ENCODE data around the gene FRAT1.

DNA sequence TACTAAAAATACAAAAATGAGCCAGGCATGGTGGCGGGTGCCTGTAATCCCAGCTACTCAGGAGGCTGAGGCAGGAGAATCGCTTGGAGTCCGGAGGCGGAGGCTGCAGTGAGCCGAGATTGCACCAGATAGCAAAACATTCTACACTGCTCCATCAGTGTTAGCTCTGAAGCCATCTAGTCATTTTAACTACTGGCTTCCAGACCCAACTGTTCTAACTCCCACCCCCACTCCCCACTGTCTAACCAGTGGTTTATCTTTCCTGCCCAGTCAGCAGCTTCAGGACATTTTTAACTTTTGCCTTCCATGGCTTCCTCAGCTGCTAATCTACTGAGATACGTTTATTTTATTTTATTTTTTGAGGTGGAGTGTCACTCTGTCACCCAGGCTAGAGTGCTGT, 6.2 kb upstream of the FRAT1 start:
- TF ChIP-seq, protein P1, sequence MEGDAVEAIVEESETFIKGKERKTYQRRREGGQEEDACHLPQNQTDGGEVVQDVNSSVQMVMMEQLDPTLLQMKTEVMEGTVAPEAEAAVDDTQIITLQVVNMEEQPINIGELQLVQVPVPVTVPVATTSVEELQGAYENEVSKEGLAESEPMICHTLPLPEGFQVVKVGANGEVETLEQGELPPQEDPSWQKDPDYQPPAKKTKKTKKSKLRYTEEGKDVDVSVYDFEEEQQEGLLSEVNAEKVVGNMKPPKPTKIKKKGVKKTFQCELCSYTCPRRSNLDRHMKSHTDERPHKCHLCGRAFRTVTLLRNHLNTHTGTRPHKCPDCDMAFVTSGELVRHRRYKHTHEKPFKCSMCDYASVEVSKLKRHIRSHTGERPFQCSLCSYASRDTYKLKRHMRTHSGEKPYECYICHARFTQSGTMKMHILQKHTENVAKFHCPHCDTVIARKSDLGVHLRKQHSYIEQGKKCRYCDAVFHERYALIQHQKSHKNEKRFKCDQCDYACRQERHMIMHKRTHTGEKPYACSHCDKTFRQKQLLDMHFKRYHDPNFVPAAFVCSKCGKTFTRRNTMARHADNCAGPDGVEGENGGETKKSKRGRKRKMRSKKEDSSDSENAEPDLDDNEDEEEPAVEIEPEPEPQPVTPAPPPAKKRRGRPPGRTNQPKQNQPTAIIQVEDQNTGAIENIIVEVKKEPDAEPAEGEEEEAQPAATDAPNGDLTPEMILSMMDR (conservative IDR thresholded peaks at IDR 0.05; ENCODE audit: low read depth, low read length) = no peak
- TF ChIP-seq SMC3 (IDR thresholded peaks at IDR 0.05; ENCODE audit: low read depth, low read length) (no peak), BHLHE40 (IDR thresholded peaks at IDR 0.05; ENCODE audit: low read depth, low read length) (no peak), RAD21 (IDR thresholded peaks at IDR 0.05; ENCODE audit: low read length) (no peak), RCOR1 (IDR thresholded peaks at IDR 0.05; ENCODE audit: insufficient replicate concordance, low read length) (no peak), MAFK (IDR thresholded peaks at IDR 0.05; ENCODE audit: low read depth, low read length) (no peak), CEBPB (IDR thresholded peaks at IDR 0.05; ENCODE audit: low read depth, low read length) (no peak), POLR2A (IDR thresholded peaks at IDR 0.05; ENCODE audit: low read depth, low read length) (no peak)
- TF ChIP-seq, protein P2, sequence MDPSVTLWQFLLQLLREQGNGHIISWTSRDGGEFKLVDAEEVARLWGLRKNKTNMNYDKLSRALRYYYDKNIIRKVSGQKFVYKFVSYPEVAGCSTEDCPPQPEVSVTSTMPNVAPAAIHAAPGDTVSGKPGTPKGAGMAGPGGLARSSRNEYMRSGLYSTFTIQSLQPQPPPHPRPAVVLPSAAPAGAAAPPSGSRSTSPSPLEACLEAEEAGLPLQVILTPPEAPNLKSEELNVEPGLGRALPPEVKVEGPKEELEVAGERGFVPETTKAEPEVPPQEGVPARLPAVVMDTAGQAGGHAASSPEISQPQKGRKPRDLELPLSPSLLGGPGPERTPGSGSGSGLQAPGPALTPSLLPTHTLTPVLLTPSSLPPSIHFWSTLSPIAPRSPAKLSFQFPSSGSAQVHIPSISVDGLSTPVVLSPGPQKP (IDR thresholded peaks at IDR 0.05; ENCODE audit: borderline replicate concordance, low read depth, low read length) = no peak
- TF ChIP-seq, protein P3, sequence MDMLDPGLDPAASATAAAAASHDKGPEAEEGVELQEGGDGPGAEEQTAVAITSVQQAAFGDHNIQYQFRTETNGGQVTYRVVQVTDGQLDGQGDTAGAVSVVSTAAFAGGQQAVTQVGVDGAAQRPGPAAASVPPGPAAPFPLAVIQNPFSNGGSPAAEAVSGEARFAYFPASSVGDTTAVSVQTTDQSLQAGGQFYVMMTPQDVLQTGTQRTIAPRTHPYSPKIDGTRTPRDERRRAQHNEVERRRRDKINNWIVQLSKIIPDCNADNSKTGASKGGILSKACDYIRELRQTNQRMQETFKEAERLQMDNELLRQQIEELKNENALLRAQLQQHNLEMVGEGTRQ (IDR thresholded peaks at IDR 0.05; ENCODE audit: low read depth, low read length) = no peak

Measured in IMR-90 (cell line).